ENCODE data around the gene ACKR2.

DNA sequence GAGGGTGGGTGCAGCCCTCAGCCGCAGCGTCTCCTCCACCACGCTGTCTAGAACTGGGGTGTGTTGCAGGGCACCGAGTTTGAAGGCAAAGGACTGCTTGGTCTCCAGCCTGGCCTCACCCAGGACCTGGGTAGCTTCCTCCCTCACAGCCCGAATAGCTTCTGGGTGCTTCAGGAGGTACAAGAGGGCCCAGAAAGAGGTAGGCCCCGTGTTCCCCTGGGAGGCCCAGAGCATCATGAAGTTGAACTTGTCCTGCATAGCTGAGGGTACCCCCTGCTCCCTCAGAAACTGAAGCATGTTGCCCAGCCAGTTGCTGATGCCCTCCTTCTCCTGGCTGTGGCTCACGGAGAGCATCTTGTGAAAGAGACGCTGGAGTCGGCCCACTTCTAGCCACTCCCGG, 65.5 kb downstream of the ACKR2 start:
- TF ChIP-seq ZNF274 (IDR thresholded peaks at IDR 0.05; ENCODE audit: low read depth, low read length) (no peak), EZH2phosphoT487 (IDR thresholded peaks at IDR 0.05; ENCODE audit: borderline replicate concordance) (no peak), POLR2A (IDR thresholded peaks at IDR 0.05; ENCODE audit: borderline replicate concordance, extremely low read depth, insufficient read depth, insufficient read length) (no peak)
- TF ChIP-seq, protein P1, sequence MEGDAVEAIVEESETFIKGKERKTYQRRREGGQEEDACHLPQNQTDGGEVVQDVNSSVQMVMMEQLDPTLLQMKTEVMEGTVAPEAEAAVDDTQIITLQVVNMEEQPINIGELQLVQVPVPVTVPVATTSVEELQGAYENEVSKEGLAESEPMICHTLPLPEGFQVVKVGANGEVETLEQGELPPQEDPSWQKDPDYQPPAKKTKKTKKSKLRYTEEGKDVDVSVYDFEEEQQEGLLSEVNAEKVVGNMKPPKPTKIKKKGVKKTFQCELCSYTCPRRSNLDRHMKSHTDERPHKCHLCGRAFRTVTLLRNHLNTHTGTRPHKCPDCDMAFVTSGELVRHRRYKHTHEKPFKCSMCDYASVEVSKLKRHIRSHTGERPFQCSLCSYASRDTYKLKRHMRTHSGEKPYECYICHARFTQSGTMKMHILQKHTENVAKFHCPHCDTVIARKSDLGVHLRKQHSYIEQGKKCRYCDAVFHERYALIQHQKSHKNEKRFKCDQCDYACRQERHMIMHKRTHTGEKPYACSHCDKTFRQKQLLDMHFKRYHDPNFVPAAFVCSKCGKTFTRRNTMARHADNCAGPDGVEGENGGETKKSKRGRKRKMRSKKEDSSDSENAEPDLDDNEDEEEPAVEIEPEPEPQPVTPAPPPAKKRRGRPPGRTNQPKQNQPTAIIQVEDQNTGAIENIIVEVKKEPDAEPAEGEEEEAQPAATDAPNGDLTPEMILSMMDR (IDR thresholded peaks at IDR 0.05 in 2 of 3, conservative IDR thresholded peaks at IDR 0.05 in 1 of 3; ENCODE audit: borderline replicate concordance in 1 of 3, insufficient read depth in 1 of 3, low read depth in 2 of 3, low read length in 2 of 3): no peak
